ENCODE measurements around the gene USP3.

The USP3 gene

GRCh38 chr15:63603516-63603915 lies 99.1 kb downstream of the USP3 start:
- 96 to 97% methylated on average over 3 of the region's 4 CpGs for WGBS, 2 experiments (ENCODE audit: insufficient coverage in 2 of 2)

GRCh38 chr15:63604281-63604680 lies 99.9 kb downstream of the USP3 start:
- H3K4me3 ChIP-seq (ENCODE audit: extremely low read depth, insufficient read depth, low read length, poor library complexity, severe bottlenecking), result no peak overlapping the region
- peaks cover 28% of the 10 kb centered on the region for H3K36me3 ChIP-seq (ENCODE audit: control insufficient read depth, insufficient read depth, low read length)
- WGBS, 2 experiments (ENCODE audit: insufficient coverage in 2 of 2), result no CpG with 5 or more reads among the region's 2 CpGs
- no peaks in the 10 kb centered on the region for H3K9me3 ChIP-seq (ENCODE audit: control insufficient read depth, low read length)
- peaks cover 9% of the 10 kb centered on the region for H3K4me1 ChIP-seq (ENCODE audit: control insufficient read depth, insufficient read depth, low read length, poor library complexity, severe bottlenecking)
- H3K27ac ChIP-seq (ENCODE audit: low read depth, low read length, severe bottlenecking), result no peak overlapping the region

More at GRCh38 chr15:63603516-63603915, 99.1 kb downstream of the USP3 start:
- Histone ChIP-seq H3K4me3 (ENCODE audit: extremely low read depth, insufficient read depth, low read length, poor library complexity, severe bottlenecking) (no peak overlapping the region), H3K27ac (ENCODE audit: low read depth, low read length, severe bottlenecking) (no peak overlapping the region), H3K36me3 (ENCODE audit: control insufficient read depth, insufficient read depth, low read length) (peaks cover 21% of the 10 kb centered on the region), H3K9me3 (ENCODE audit: control insufficient read depth, low read length) (no peaks in the 10 kb centered on the region), H3K4me1 (ENCODE audit: control insufficient read depth, insufficient read depth, low read length, poor library complexity, severe bottlenecking) (peaks cover 9% of the 10 kb centered on the region)

- WGBS, 2 experiments (ENCODE audit: insufficient coverage in 2 of 2), result 88% methylated on average over 3 of the region's 3 CpGs; no CpG with 5 or more reads in 1 of the 2 experiments
Observed at GRCh38 chr15:63605036-63605435, 100.6 kb downstream of the USP3 start.

GRCh38 chr15:63605816-63606215 lies 101.4 kb downstream of the USP3 start:
- Histone ChIP-seq H3K4me3 (ENCODE audit: extremely low read depth, insufficient read depth, low read length, poor library complexity, severe bottlenecking) (no peak overlapping the region), H3K36me3 (ENCODE audit: control insufficient read depth, insufficient read depth, low read length) (peaks cover 33% of the 10 kb centered on the region), H3K9me3 (ENCODE audit: control insufficient read depth, low read length) (no peaks in the 10 kb centered on the region), H3K27ac (ENCODE audit: low read depth, low read length, severe bottlenecking) (no peak overlapping the region), H3K4me1 (ENCODE audit: control insufficient read depth, insufficient read depth, low read length, poor library complexity, severe bottlenecking) (peaks cover 10% of the 10 kb centered on the region)
- WGBS, 2 experiments (ENCODE audit: insufficient coverage in 2 of 2), result 94% methylated on average over 3 to 5 of the region's 7 CpGs

More at GRCh38 chr15:63605036-63605435, 100.6 kb downstream of the USP3 start:
- no peak overlapping the region for H3K27ac ChIP-seq (ENCODE audit: low read depth, low read length, severe bottlenecking)
- H3K4me3 ChIP-seq (ENCODE audit: extremely low read depth, insufficient read depth, low read length, poor library complexity, severe bottlenecking), result no peak overlapping the region
- peaks cover 9% of the 10 kb centered on the region for H3K4me1 ChIP-seq (ENCODE audit: control insufficient read depth, insufficient read depth, low read length, poor library complexity, severe bottlenecking)
- H3K9me3 ChIP-seq (ENCODE audit: control insufficient read depth, low read length), result no peaks in the 10 kb centered on the region
- H3K36me3 ChIP-seq (ENCODE audit: control insufficient read depth, insufficient read depth, low read length), result peaks cover 33% of the 10 kb centered on the region

- WGBS, 2 experiments (ENCODE audit: insufficient coverage in 2 of 2), result 43 to 75% methylated on average over 1 to 2 of the region's 2 CpGs
- no peaks in the 10 kb centered on the region for H3K9me3 ChIP-seq (ENCODE audit: control insufficient read depth, low read length)
- no peak overlapping the region for H3K4me3 ChIP-seq (ENCODE audit: extremely low read depth, insufficient read depth, low read length, poor library complexity, severe bottlenecking)
- H3K4me1 ChIP-seq (ENCODE audit: control insufficient read depth, insufficient read depth, low read length, poor library complexity, severe bottlenecking), result peaks cover 13% of the 10 kb centered on the region
- H3K36me3 ChIP-seq (ENCODE audit: control insufficient read depth, insufficient read depth, low read length), result peaks cover 33% of the 10 kb centered on the region
- no peak overlapping the region for H3K27ac ChIP-seq (ENCODE audit: low read depth, low read length, severe bottlenecking)
Observed at GRCh38 chr15:63606308-63606707, 101.9 kb downstream of the USP3 start.

- H3K9me3 ChIP-seq (ENCODE audit: control insufficient read depth, low read length), result no peaks in the 10 kb centered on the region
- no peak overlapping the region for H3K27ac ChIP-seq (ENCODE audit: low read depth, low read length, severe bottlenecking)
- H3K4me1 ChIP-seq (ENCODE audit: control insufficient read depth, insufficient read depth, low read length, poor library complexity, severe bottlenecking), result peaks cover 8% of the 10 kb centered on the region
- WGBS, 2 experiments (ENCODE audit: insufficient coverage in 2 of 2), result 93 to 95% methylated on average over 12 to 15 of the region's 15 CpGs
- H3K36me3 ChIP-seq (ENCODE audit: control insufficient read depth, insufficient read depth, low read length), result peaks cover 56% of the 10 kb centered on the region
- H3K4me3 ChIP-seq (ENCODE audit: extremely low read depth, insufficient read depth, low read length, poor library complexity, severe bottlenecking), result no peak overlapping the region
Observed at GRCh38 chr15:63608989-63609388, 104.6 kb downstream of the USP3 start.

GRCh38 chr15:63609448-63609847 lies 105.1 kb downstream of the USP3 start:
- H3K27ac ChIP-seq (ENCODE audit: low read depth, low read length, severe bottlenecking), result no peak overlapping the region
- H3K36me3 ChIP-seq (ENCODE audit: control insufficient read depth, insufficient read depth, low read length), result peaks cover 59% of the 10 kb centered on the region
- peaks cover 8% of the 10 kb centered on the region for H3K4me1 ChIP-seq (ENCODE audit: control insufficient read depth, insufficient read depth, low read length, poor library complexity, severe bottlenecking)
- H3K9me3 ChIP-seq (ENCODE audit: control insufficient read depth, low read length), result no peaks in the 10 kb centered on the region
- H3K4me3 ChIP-seq (ENCODE audit: extremely low read depth, insufficient read depth, low read length, poor library complexity, severe bottlenecking), result no peak overlapping the region
- WGBS, 2 experiments (ENCODE audit: insufficient coverage in 2 of 2), result 83 to 94% methylated on average over 3 of the region's 6 CpGs

- H3K9me3 ChIP-seq (ENCODE audit: control insufficient read depth, low read length), result no peaks in the 10 kb centered on the region
- H3K36me3 ChIP-seq (ENCODE audit: control insufficient read depth, insufficient read depth, low read length), result peaks cover 65% of the 10 kb centered on the region
- 26 to 40% methylated on average over 4 to 6 of the region's 6 CpGs for WGBS, 2 experiments (ENCODE audit: insufficient coverage in 2 of 2)
- H3K27ac ChIP-seq (ENCODE audit: low read depth, low read length, severe bottlenecking), result peak overlapping the region; percentile 80
- H3K4me3 ChIP-seq (ENCODE audit: extremely low read depth, insufficient read depth, low read length, poor library complexity, severe bottlenecking), result no peak overlapping the region
- peaks cover 8% of the 10 kb centered on the region for H3K4me1 ChIP-seq (ENCODE audit: control insufficient read depth, insufficient read depth, low read length, poor library complexity, severe bottlenecking)
Observed at GRCh38 chr15:63610209-63610841, 105.9 kb downstream of the USP3 start.

- Histone ChIP-seq H3K4me3 (ENCODE audit: extremely low read depth, insufficient read depth, low read length, poor library complexity, severe bottlenecking) (no peak overlapping the region), H3K27ac (ENCODE audit: low read depth, low read length, severe bottlenecking) (peak overlapping the region; percentile 80), H3K9me3 (ENCODE audit: control insufficient read depth, low read length) (no peaks in the 10 kb centered on the region), H3K4me1 (ENCODE audit: control insufficient read depth, insufficient read depth, low read length, poor library complexity, severe bottlenecking) (peaks cover 12% of the 10 kb centered on the region), H3K36me3 (ENCODE audit: control insufficient read depth, insufficient read depth, low read length) (peaks cover 69% of the 10 kb centered on the region)
- WGBS, 2 experiments (ENCODE audit: insufficient coverage in 2 of 2), result 95 to 100% methylated on average over 3 of the region's 3 CpGs
Observed at GRCh38 chr15:63611177-63611576, 106.8 kb downstream of the USP3 start.

- no peaks in the 10 kb centered on the region for H3K9me3 ChIP-seq (ENCODE audit: control insufficient read depth, low read length)
- 91 to 97% methylated on average over 10 to 12 of the region's 15 CpGs for WGBS, 2 experiments (ENCODE audit: insufficient coverage in 2 of 2)
- no peak overlapping the region for H3K4me3 ChIP-seq (ENCODE audit: extremely low read depth, insufficient read depth, low read length, poor library complexity, severe bottlenecking)
- peaks cover 62% of the 10 kb centered on the region for H3K36me3 ChIP-seq (ENCODE audit: control insufficient read depth, insufficient read depth, low read length)
- H3K27ac ChIP-seq (ENCODE audit: low read depth, low read length, severe bottlenecking), result no peak overlapping the region
- H3K4me1 ChIP-seq (ENCODE audit: control insufficient read depth, insufficient read depth, low read length, poor library complexity, severe bottlenecking), result peaks cover 15% of the 10 kb centered on the region
Observed at GRCh38 chr15:63612300-63612699, 107.9 kb downstream of the USP3 start.

- Histone ChIP-seq H3K36me3 (ENCODE audit: control insufficient read depth, insufficient read depth, low read length) (peaks cover 42% of the 10 kb centered on the region), H3K27ac (ENCODE audit: low read depth, low read length, severe bottlenecking) (peak overlapping the region; percentile 43), H3K9me3 (ENCODE audit: control insufficient read depth, low read length) (no peaks in the 10 kb centered on the region), H3K4me1 (ENCODE audit: control insufficient read depth, insufficient read depth, low read length, poor library complexity, severe bottlenecking) (peaks cover 9% of the 10 kb centered on the region), H3K4me3 (ENCODE audit: extremely low read depth, insufficient read depth, low read length, poor library complexity, severe bottlenecking) (no peak overlapping the region)
- WGBS, 2 experiments (ENCODE audit: insufficient coverage in 2 of 2), result 100% methylated on average over 1 of the region's 3 CpGs
Observed at GRCh38 chr15:63615935-63616334, 111.5 kb downstream of the USP3 start.
